K562 (cell line): ENCODE measurements around the gene PPA1. TPM values are rescaled to one million over a fixed set of nuclear protein-coding genes. Genes with fewer than 3 reads are reported as not detected.

Experiments used
- CREB1 ChIP-seq, 2 experiments: sonication (generic) in 1 of 2; formaldehyde crosslinking in 1 of 2; IDR thresholded peaks; 2 replicates each; pipeline versions ENCODE4 v1.6.1 to v1.8.0; 2012 to 2022; ENCODE audit warnings: inconsistent platforms in 1 of 2, mild to moderate bottlenecking in 1 of 2, missing genetic modification reagents in 1 of 2, moderate library complexity in 1 of 2
- DIDO1 ChIP-seq: fragments of 450-650 bp; IDR thresholded peaks from 2 replicates; pipeline ENCODE4 v1.6.1; 2016; ENCODE audit warnings: low read depth, missing biosample characterization, missing genetic modification characterization
- GABPB2 ChIP-seq: fragments of 250-450 bp; sonication (Bioruptor Pico); conservative IDR thresholded peaks from 2 replicates; pipeline ENCODE4 v1.5.1; 2021; ENCODE audit warnings: mild to moderate bottlenecking
- HINFP ChIP-seq: fragments of 450-650 bp; conservative IDR thresholded peaks from 2 replicates; pipeline ENCODE4 v1.6.1; 2016; ENCODE audit warnings: missing genetic modification characterization, low read depth, mild to moderate bottlenecking, control low read depth, missing compliant biosample characterization
- MCM3 ChIP-seq: fragments of 450-650 bp; IDR thresholded peaks from 2 replicates; pipeline ENCODE4 v1.6.1; 2016
- RFX1 ChIP-seq: fragments of 450-650 bp; IDR thresholded peaks from 2 replicates; pipeline ENCODE4 v1.6.1; 2016; ENCODE audit warnings: mild to moderate bottlenecking, moderate library complexity
- TRIM25 ChIP-seq: fragments of 450-650 bp; IDR thresholded peaks from 2 replicates; pipeline ENCODE4 v1.7.0; 2016; ENCODE audit warnings: borderline replicate concordance
- ZBTB12 ChIP-seq: fragments of 250-450 bp; sonication (Bioruptor Pico); IDR thresholded peaks from 2 replicates; pipeline ENCODE4 v1.4.0; 2020
- ZNF398 ChIP-seq: fragments of 250-450 bp; sonication (Bioruptor Pico); IDR thresholded peaks from 2 replicates; pipeline ENCODE4 v1.8.0; 2021; ENCODE audit warnings: moderate library complexity, mild to moderate bottlenecking, inconsistent platforms
- polyA plus RNA-seq, 8 experiments: library from polyadenylated mRNA; depleted of rRNA in 4 of 8; stranded (reverse) in 5 of 8; unstranded in 3 of 8; fragments of >200 nt; fragmentation: Nextera tagmentation in 2 of 8; fragmentation: Illumina TruSeq in 1 of 8; extraction: Ambion mirVana in 2 of 8; extraction: Trizol in 1 of 8; gene quantifications; 2 replicates each; pipeline versions ENCODE4 v1.2.1 to v1.2.3, GENCODE V29; 2011 to 2014; ENCODE audit warnings: inconsistent platforms in 1 of 8, missing spikeins in 1 of 8
- total RNA-seq, 7 experiments: library from RNA; depleted of rRNA in 6 of 7; stranded (reverse); fragments of >200 nt in 6 of 7; fragmentation: Illumina TruSeq in 2 of 7; extraction: Trizol in 2 of 7; gene quantifications; 2 replicates each; pipeline versions ENCODE4 v1.2.1 to v1.2.3, GENCODE V29; 2011 to 2021; ENCODE audit warnings: low replicate concordance in 1 of 7

Gene PPA1
- total and polyA plus RNA-seq, 9 of the 15 experiments (the other 6 are each of a cell fraction or from before 2014, with no cell fraction given): 301 to 635 (median 471) TPM

- TF ChIP-seq ZNF398 (CRISPR knock-in tag): no peak
- TF ChIP-seq ZBTB12 (CRISPR knock-in tag): no peak
- no peak for TF ChIP-seq MCM3
- no peak for TF ChIP-seq GABPB2 (CRISPR knock-in tag)
- no peak for TF ChIP-seq TRIM25
- no peak for TF ChIP-seq HINFP (tag)
- TF ChIP-seq RFX1: no peak
- no peak for TF ChIP-seq DIDO1 (tag)
- TF ChIP-seq CREB1 (IDR thresholded peaks at IDR 0.05): no peak
- no peak for TF ChIP-seq CREB1 (CRISPR knock-in tag; IDR thresholded peaks at IDR 0.05)
Measured at GRCh38 chr10:70247360-70247759, 14.1 kb upstream of the PPA1 start (continued).
